ENCODE results near the gene GINS1. TPM values are rescaled to one million over a fixed set of nuclear protein-coding genes. Genes with fewer than 3 reads are reported as not detected.
A peak's percentile ranks its signal among the peaks of the same experiment; 100 is the strongest.

The GINS1 gene
- total and polyA plus RNA-seq, 4 donors, result 7.9 to 14.8 (median 12.5) TPM

- WGBS (ENCODE audit: insufficient coverage), result 90% methylated on average over 10 of the region's 11 CpGs
- Histone ChIP-seq H3K9me3 (ENCODE audit: control insufficient read depth, insufficient read depth, low read length) (no peaks in the 10 kb centered on the region), H3K4me3 (ENCODE audit: low read depth, low read length) (no peak overlapping the region), H3K4me1 (ENCODE audit: control insufficient read depth, insufficient read depth, low read length) (no peaks in the 10 kb centered on the region), H3K36me3 (ENCODE audit: control insufficient read depth, insufficient read depth, low read length) (peaks cover 58% of the 10 kb centered on the region), H3K27ac (ENCODE audit: low read depth, low read length) (no peak overlapping the region), H3K27me3 (ENCODE audit: control insufficient read depth, insufficient read depth, low read length) (no peaks in the 10 kb centered on the region)
- DNase-seq (ENCODE audit: low read depth in 4 of 6, low spot score in 6 of 6), result no peak
Observed at GRCh38 chr20:25487975-25488374, 80.5 kb downstream of the GINS1 start.

GRCh38 chr20:25489221-25489871 lies 81.9 kb downstream of the GINS1 start:
- H3K36me3 ChIP-seq (ENCODE audit: control insufficient read depth, insufficient read depth, low read length), result peaks cover 58% of the 10 kb centered on the region
- 87% methylated on average over 14 of the region's 15 CpGs for WGBS (ENCODE audit: insufficient coverage)
- H3K4me1 ChIP-seq (ENCODE audit: control insufficient read depth, insufficient read depth, low read length), result no peaks in the 10 kb centered on the region
- H3K27ac ChIP-seq (ENCODE audit: low read depth, low read length), result no peak overlapping the region
- no peaks in the 10 kb centered on the region for H3K27me3 ChIP-seq (ENCODE audit: control insufficient read depth, insufficient read depth, low read length)
- no peak for DNase-seq (ENCODE audit: low read depth in 4 of 6, low spot score in 6 of 6)
- H3K9me3 ChIP-seq (ENCODE audit: control insufficient read depth, insufficient read depth, low read length), result no peaks in the 10 kb centered on the region
- H3K4me3 ChIP-seq (ENCODE audit: low read depth, low read length), result no peak overlapping the region

- WGBS (ENCODE audit: insufficient coverage), result 97% methylated on average over 15 of the region's 15 CpGs
- Histone ChIP-seq H3K9me3 (ENCODE audit: control insufficient read depth, insufficient read depth, low read length) (no peaks in the 10 kb centered on the region), H3K27me3 (ENCODE audit: control insufficient read depth, insufficient read depth, low read length) (no peaks in the 10 kb centered on the region), H3K4me3 (ENCODE audit: low read depth, low read length) (no peak overlapping the region), H3K4me1 (ENCODE audit: control insufficient read depth, insufficient read depth, low read length) (peaks cover 6% of the 10 kb centered on the region), H3K27ac (ENCODE audit: low read depth, low read length) (no peak overlapping the region), H3K36me3 (ENCODE audit: control insufficient read depth, insufficient read depth, low read length) (peaks cover 72% of the 10 kb centered on the region)
- no peak for DNase-seq (ENCODE audit: low read depth in 4 of 6, low spot score in 6 of 6)
Observed at GRCh38 chr20:25490656-25491445, 83.4 kb downstream of the GINS1 start.

GRCh38 chr20:25491446-25492038 lies 84.1 kb downstream of the GINS1 start:
- no peak for DNase-seq (ENCODE audit: low read depth in 4 of 6, low spot score in 6 of 6)
- H3K36me3 ChIP-seq (ENCODE audit: control insufficient read depth, insufficient read depth, low read length), result peaks cover 77% of the 10 kb centered on the region
- H3K4me3 ChIP-seq (ENCODE audit: low read depth, low read length), result no peak overlapping the region
- H3K9me3 ChIP-seq (ENCODE audit: control insufficient read depth, insufficient read depth, low read length), result no peaks in the 10 kb centered on the region
- H3K4me1 ChIP-seq (ENCODE audit: control insufficient read depth, insufficient read depth, low read length), result peaks cover 6% of the 10 kb centered on the region
- no peaks in the 10 kb centered on the region for H3K27me3 ChIP-seq (ENCODE audit: control insufficient read depth, insufficient read depth, low read length)
- 95% methylated on average over 10 of the region's 12 CpGs for WGBS (ENCODE audit: insufficient coverage)
- no peak overlapping the region for H3K27ac ChIP-seq (ENCODE audit: low read depth, low read length)

GRCh38 chr20:25493137-25493536 lies 85.7 kb downstream of the GINS1 start:
- peaks cover 85% of the 10 kb centered on the region for H3K36me3 ChIP-seq (ENCODE audit: control insufficient read depth, insufficient read depth, low read length)
- peaks cover 6% of the 10 kb centered on the region for H3K4me1 ChIP-seq (ENCODE audit: control insufficient read depth, insufficient read depth, low read length)
- over 99% methylated on average over 7 of the region's 10 CpGs for WGBS (ENCODE audit: insufficient coverage)
- H3K27me3 ChIP-seq (ENCODE audit: control insufficient read depth, insufficient read depth, low read length), result no peaks in the 10 kb centered on the region
- no peak overlapping the region for H3K4me3 ChIP-seq (ENCODE audit: low read depth, low read length)
- no peak for DNase-seq (ENCODE audit: low read depth in 4 of 6, low spot score in 6 of 6)
- no peak overlapping the region for H3K27ac ChIP-seq (ENCODE audit: low read depth, low read length)
- H3K9me3 ChIP-seq (ENCODE audit: control insufficient read depth, insufficient read depth, low read length), result no peaks in the 10 kb centered on the region

GRCh38 chr20:25493748-25494505 lies 86.5 kb downstream of the GINS1 start:
- Histone ChIP-seq H3K4me1 (ENCODE audit: control insufficient read depth, insufficient read depth, low read length) (peaks cover 6% of the 10 kb centered on the region), H3K36me3 (ENCODE audit: control insufficient read depth, insufficient read depth, low read length) (peaks cover 88% of the 10 kb centered on the region), H3K9me3 (ENCODE audit: control insufficient read depth, insufficient read depth, low read length) (no peaks in the 10 kb centered on the region), H3K27me3 (ENCODE audit: control insufficient read depth, insufficient read depth, low read length) (no peaks in the 10 kb centered on the region), H3K27ac (ENCODE audit: low read depth, low read length) (no peak overlapping the region), H3K4me3 (ENCODE audit: low read depth, low read length) (no peak overlapping the region)
- WGBS (ENCODE audit: insufficient coverage), result 94% methylated on average over 9 of the region's 10 CpGs
- no peak for DNase-seq (ENCODE audit: low read depth in 4 of 6, low spot score in 6 of 6)

- H3K27ac ChIP-seq (ENCODE audit: low read depth, low read length), result no peak overlapping the region
- 95% methylated on average over 11 of the region's 17 CpGs for WGBS (ENCODE audit: insufficient coverage)
- H3K4me3 ChIP-seq (ENCODE audit: low read depth, low read length), result no peak overlapping the region
- no peaks in the 10 kb centered on the region for H3K27me3 ChIP-seq (ENCODE audit: control insufficient read depth, insufficient read depth, low read length)
- no peaks in the 10 kb centered on the region for H3K9me3 ChIP-seq (ENCODE audit: control insufficient read depth, insufficient read depth, low read length)
- DNase-seq (ENCODE audit: low read depth in 4 of 6, low spot score in 6 of 6), result no peak
- peaks cover 87% of the 10 kb centered on the region for H3K36me3 ChIP-seq (ENCODE audit: control insufficient read depth, insufficient read depth, low read length)
- H3K4me1 ChIP-seq (ENCODE audit: control insufficient read depth, insufficient read depth, low read length), result peaks cover 6% of the 10 kb centered on the region
Observed at GRCh38 chr20:25494506-25495188, 87.2 kb downstream of the GINS1 start.

GRCh38 chr20:25495189-25495824 lies 87.8 kb downstream of the GINS1 start:
- Histone ChIP-seq H3K9me3 (ENCODE audit: control insufficient read depth, insufficient read depth, low read length) (no peaks in the 10 kb centered on the region), H3K4me1 (ENCODE audit: control insufficient read depth, insufficient read depth, low read length) (peaks cover 6% of the 10 kb centered on the region), H3K36me3 (ENCODE audit: control insufficient read depth, insufficient read depth, low read length) (peaks cover 84% of the 10 kb centered on the region), H3K27me3 (ENCODE audit: control insufficient read depth, insufficient read depth, low read length) (no peaks in the 10 kb centered on the region), H3K27ac (ENCODE audit: low read depth, low read length) (no peak overlapping the region), H3K4me3 (ENCODE audit: low read depth, low read length) (no peak overlapping the region)
- DNase-seq (ENCODE audit: low read depth in 4 of 6, low spot score in 6 of 6), result peak in 1 of 6 donors; percentile 23
- 82% methylated on average over 18 of the region's 18 CpGs for WGBS (ENCODE audit: insufficient coverage)
